Spleen (tissue), 3 donors: ENCODE results near the gene SLC27A3.
"Not testable (repeated sequence)": the region's sequence is repeated elsewhere in the genome, so short reads cannot be mapped to it uniquely, and the experiment has no call there.

ENCODE experiments used
- POLR2A ChIP-seq, 3 donors: fragments of 450-650 bp; IDR thresholded peaks; one replicate each; pipeline ENCODE4 v1.5.1; 2017; ENCODE audit warnings: antibody characterized with exemption in 3 of 3, mild to moderate bottlenecking in 1 of 3
- POLR2AphosphoS5 ChIP-seq, 3 donors: sonication (generic); formaldehyde crosslinking; IDR thresholded peaks; one replicate each; pipeline ENCODE4 v1.5.1; 2017; ENCODE audit warnings: antibody characterized with exemption in 3 of 3

- TF ChIP-seq POLR2AphosphoS5, POLR2A (IDR thresholded peaks at IDR 0.05): not testable (repeated sequence)
These were observed 8.5 kb upstream of the SLC27A3 start for GRCh38 chr1:153766663-153767062.
